ENCODE results near the gene CRABP1.
A peak's percentile ranks its signal among the peaks of the same experiment; 100 is the strongest.

The CRABP1 gene

DNA sequence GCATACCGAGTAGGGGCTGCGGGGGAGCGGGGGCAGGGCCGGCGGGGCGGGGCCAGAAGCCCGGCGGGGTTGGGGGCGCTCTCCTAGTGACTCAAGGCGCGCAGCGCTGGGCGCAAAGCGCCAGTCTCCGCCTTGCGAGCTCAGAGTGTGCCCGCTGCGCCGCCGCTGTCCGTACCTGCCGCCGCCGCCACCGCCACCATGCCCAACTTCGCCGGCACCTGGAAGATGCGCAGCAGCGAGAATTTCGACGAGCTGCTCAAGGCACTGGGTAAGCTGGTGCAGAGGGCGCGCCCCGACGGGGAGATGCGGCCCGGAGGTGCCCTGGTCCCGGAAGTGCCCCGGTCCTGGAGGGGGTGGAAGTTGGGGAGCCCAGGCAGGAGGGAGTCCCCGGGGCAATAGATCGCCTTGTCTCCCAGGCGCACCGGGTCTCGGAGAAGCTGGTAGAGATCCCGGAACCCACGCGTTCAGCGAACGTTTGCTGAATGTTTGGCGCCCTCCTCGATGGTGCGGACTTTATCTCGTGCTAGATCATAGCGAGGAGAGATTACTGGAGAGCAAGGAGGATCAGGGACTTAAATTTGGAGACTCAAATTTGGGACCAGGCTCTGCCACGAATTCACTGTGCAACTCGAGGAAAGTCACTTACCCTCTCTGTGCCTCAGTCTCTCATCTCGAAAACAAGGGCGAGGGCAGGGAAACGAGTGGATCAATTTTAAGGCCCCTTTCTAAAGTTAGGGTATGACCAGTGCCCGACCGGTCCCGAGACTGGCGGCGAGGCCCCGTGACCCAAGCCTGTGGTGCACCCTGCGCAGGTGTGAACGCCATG, at the start of gene CRABP1:
CRABP1 (plus strand) TSS at position 123 of the 826 bp plus-strand sequence; CDS start at position 199, 76 bp downstream.
- DNase-seq, result no peak

DNA sequence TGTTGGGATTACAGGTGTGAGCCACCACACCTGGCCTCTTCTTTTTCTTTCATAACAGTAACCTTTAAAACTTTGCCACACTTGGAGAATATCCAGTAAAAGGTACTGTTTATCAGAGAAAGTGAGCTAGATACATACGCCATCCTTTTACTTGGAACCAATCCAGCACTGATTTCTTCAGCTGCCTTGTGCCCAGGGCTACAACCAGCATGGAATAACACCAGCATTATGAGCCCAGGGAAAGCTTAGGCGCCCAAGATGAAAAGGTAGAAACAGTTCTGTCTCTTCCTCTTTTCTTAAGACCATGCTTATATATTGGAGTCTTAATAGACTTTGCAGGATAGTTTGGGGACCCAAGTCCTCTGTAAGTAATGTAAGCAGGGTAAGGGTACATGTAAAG, 49.1 kb upstream of the CRABP1 start:
- DNase-seq, result no peak

DNA sequence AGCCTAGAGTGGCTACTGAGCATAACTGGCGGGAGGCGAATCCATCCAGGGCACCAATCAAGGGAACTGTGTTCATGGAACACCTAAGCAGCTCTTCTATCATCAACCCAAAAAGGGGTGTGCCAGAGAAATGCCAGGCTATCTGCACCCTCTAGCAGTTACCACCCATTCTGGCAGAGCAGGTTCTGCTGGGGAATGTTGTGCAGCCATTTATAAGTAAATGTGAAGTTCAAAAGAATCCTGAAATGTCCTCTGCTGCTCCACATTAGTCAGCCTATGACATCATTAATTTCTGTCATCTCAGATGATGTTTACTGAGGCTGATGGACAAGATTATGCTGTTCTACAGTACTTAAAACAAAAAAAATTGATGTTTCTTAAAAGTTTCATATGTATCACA, 48.5 kb upstream of the CRABP1 start:
- DNase-seq, result no peak

DNA sequence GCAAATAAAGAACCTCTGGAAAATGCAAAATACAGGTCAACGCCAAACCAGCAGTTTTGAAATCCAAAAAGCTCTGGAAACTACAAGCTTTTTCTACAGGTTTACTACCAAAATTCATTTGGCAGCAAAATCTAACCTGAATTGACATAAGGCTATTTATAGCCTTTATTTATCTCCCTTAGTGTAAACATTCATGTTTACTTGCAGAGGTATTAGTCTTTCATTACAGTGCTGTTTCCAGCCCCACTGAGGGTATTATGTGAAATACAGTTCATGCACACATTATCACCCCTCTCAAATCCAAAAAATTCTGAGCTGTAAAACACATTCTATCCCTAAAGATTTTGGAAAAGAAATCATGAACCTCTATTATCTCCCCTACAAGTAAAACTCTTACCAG, 47.9 kb upstream of the CRABP1 start:
- no peak for DNase-seq

DNA sequence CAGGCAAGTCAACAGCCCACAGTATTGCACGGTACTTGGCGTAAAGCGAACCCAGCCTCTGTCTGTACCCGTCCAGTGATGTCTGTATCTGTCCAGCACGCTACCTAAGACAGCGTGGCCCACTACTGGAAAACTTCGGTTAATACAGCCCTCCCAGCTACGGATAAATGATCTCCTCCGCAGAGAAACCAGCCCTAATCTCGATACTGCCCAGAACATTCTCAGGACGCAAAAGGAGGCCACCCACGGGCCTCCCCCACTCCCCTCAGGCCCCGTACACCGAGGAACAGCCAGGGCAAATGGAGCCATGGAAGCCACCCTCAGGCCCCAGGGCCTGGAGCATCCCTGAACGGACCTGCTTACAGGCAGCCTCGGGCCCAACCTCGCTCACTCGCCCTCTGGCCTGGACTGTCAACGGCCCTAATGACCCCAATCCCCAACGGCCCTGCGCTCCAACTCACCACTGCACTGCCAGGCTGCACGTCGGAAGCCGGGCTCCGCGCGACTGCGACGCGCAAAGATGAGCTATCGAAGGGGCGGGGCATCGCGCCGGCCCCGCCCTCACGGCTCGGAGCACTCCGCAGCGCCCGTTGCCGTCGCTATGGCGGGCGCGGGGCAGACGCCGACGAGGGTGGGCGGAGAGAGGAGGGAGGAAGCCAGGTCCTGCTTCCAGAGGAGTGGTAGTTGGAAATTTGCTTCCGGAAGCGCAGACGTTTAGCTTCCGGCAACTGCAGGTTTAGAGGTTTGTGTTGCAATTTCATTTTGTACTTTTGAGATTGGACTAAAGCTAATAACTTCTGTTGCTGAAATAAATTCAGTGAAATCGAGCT, 40.8 kb upstream of the CRABP1 start, which contains the start of gene SKIC8:
SKIC8 (minus strand) TSS at position 509 of the 830 bp plus-strand sequence. CDS start 3,923 bp downstream, outside the sequence.
- peak; percentile 96 for DNase-seq

DNA sequence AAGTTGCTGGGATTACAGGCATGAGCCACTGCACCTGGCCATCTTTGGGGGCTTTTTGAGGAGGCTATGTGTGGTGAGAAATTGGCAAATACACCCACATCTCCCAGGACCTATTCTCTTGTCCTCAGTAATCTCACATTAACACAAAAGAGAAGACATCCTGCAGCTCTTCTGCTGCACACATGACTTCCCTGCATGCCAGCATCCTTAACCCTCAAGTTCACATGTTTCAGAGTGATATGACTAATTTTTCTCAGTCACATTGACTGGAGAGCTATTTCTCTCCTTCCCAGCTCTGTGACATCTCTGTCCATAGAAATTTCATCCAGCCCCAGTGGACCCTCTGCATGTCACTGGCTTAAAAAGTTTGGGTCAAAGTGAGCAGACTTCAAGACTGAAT, 38.8 kb upstream of the CRABP1 start:
- no peak for DNase-seq

DNA sequence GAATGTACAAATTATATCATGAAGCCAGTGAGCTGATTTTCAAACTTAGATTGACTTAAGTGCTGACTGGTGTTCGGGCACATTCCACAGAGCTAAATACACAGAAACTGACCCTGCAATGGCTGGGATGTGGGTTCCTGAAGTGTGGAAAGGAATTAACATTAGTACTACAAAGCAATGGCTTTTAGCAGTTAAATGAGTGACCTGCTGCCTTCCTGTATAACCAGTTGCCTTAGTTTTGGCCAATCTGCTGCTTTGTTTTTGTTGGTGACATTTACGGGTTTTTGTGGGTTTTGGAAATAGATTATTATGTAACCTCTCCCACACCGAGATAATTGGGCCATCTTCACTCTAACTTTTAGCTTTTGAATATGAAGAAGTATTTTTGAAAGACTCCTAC, 38.3 kb upstream of the CRABP1 start:
- no peak for DNase-seq

DNA sequence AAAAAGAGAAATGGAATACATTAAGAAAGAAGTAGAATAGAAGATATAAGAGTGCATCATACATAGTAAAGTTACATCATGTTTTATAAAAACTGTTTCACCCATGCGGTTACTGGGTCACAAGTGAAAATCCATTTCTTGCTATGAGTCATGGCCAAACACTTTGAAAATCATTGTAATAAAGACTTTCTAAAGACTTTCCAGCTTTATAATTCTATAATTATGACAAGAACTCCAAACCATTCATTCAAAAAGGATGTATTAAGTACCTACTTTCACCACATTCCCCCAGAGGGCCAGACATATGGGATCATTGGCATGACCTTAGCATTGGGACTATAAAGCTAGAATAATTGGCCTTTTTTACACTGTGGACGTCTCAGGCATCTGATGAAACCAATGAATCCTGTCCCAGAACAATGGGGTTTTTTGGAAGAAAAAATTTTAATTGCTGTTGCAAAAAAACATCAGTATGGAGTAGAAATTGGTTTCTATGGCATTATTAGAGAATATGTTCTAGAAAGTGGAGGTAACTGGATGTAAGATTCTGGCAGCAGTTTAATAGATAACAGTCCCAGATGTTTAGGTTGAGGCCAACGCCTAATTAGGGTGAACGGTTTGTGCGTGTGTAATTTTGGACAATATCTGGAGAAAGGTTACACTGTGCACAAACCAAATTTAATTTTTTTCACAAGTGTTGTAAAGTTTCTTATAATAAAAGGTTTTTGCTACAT, 37.4 kb upstream of the CRABP1 start:
- no peak for DNase-seq

DNA sequence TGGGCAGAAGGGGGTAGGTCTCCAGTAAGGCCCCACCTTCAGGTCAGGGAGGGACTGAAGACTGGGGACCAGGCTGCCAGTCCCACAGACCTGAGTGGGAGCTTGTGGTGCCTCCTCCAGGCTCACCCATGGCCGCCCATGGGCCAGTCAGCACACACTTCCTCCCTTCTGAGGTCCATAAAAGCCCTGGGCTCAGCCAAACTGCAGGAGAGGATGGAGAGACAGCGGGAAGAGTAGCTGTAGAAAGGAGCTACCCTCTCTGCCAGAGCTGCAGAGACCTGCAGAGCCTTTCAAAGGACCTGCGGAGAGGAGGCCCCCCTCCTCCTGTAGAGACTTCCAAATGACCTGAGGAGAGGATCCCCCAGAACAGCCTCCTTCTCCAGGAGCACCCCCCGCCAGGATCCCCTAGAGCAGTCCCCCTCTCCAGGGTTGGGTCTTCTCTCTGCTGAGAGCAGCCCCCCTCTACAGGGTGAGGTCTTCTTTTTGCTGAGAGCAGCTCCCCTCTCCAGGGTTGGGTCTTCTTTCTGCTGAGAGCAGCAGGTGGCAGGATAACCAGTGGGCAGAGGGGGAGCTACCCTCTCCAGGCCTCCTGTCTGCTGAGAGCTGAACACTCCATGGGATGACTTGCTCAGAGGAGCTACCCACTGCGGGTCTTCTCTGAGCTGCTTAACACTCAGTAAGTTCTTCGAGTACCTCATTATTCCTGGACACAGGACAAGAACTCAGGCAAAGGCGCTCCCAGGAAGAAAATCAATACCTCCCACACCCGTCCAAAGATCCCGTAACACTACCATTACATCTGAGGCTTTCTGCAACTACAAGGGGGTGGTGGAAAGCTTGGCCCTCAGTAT, 35.7 kb upstream of the CRABP1 start:
- DNase-seq, result no peak

DNA sequence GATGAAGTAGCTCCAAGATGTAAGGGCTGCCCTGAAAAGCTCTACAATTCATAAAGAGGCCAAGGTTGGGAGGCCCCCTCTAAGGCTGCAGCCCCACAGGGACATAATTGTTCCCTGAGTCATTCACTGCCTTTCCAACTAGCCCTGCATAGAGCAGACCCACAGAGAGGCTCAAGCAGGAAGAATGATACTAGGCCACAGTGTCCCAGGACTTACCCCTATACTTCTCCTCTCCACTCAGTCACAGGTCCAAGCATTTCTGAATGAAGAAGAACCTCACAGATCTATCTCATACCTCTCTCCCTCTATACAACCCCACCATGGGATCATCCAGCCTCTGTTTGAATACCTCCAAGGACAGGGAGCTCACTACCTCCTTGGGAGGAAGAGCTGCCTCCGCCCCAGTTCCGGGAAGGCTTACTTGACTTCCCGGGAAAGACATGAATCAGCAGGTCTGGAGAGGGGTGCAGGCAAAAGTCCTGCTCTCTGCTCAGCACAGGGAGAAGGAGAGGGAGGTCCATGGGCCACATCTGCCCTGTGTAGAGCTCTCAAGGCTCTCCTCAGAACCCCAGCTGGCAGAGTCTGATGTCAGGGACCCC, 33.9 kb upstream of the CRABP1 start:
- DNase-seq, result no peak

DNA sequence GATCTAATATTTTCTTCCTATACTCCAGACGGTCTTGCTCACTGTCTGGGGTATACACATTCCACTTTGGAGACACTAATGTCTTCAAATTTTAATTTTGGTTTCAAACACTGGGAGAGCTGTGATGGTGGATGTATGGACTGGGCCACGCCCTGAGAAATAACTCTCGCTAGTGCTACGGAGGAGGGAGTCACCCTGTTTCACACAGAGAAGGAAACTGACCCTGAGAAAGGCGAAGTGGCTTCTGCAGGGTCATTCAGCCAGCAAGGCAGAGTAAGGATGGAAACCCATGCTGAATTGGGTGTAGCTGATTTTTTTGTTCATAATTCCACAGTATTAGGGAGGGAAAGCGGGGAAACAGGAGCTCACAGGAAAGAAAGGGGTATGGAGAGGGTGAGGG, 32.2 kb upstream of the CRABP1 start:
- no peak for DNase-seq

DNA sequence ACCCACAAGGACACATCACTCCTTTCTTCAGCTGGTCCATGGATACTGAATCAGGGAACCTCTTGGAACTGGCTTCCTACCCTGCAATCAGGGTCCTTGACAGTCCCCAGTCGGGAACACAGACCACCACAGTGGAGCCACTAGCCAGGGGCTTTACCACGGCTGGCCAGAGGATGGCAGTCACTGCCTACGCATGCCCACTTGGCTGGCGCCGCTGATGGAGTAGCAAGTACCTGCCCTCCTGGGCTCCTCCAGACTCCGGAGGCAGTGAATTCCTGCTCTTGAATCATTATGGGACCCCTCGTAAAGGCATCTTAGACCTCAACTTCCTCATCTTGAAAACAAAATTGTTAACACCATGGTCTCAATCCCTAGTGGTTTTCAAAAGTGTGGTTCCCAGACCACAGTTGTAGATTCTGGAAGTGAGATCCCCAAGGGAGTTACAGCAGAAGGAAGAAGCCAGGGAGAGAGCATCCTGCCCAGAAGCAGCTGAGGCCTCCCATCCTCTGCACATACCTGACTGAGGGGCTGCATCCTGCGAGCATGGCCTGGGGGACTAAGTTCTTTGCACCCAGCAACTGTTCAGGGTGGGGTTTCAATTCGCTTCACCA, 31.6 kb upstream of the CRABP1 start:
- DNase-seq, result peak; percentile 85

DNA sequence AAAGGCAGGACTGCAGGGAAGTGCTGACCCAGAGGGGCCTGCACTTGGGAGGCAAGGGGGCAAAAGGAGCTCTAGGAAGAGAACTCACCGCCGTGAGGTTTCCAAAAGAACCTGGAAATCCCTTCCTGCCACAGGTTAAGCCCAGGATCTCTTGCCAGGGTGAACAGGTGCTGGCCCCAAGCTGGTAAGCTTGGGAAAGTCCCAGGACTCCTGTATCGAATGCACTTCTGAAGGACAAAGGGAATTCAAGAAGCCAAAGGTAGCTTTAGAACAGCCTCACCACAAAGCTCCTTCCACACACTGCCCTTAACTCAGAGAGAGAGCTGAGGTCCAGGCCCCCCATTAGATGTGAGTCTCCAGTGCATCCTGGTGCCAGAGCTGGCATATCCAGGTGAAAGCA, 28.9 kb upstream of the CRABP1 start:
- DNase-seq, result no peak

DNA sequence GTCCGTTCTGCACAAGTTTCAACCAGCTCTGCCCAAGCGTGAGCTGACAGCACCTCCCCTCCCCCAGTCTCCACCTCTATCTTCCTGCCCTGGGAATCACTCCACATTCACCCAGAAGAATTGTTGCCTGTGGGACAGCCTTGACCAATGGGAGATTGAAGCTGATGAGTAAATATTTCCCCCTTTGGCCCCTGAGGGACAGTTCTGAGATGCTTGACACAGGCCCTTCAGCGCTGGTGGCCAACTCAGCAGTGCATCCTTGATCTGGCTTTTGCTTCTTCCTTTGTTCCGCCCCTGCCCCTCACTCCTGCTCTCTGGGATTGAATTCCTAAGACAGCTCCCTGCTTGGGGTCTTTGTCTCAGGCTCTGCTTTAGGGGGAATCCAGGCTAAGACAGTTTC, 27.6 kb upstream of the CRABP1 start:
- no peak for DNase-seq

DNA sequence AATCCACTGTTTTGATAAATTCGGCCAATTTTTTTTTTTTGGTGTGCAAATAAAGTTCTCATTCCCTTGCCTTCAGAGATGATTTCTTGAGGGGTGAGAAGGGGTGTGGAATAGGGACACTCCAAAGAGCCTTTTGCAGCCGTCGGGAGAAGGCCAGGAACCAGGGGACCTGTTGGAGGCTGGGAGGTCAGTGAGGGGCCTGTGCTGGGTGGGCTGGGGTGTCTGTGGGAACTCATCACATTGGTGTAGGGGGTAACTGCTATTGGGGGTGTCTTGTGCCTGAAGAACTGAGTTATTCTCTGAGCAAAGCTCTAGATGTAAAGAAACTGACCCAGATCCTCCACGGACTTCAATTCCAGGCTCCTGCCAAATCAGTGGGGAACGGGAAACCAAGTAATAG, 27.2 kb upstream of the CRABP1 start:
- DNase-seq, result no peak

DNA sequence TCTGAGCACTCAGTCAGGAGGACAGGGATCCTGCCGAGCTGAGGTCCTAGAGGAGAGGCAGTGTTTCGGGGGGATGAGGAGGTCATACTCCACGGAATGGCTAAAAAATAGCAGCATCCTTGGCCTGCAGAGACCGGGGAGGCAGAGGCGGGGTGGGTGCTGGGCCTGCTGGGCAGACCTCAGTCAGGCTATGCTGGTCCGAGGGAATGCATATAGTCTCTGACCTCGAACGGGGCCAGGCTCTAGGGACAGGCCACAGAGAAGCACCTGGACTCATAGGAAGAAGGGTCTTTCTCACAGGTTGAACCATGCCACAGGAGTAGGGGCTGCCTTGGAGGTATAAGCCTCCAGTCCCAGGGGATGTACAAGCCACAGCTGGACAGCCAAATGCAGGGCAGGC, 26.8 kb upstream of the CRABP1 start:
- no peak for DNase-seq

DNA sequence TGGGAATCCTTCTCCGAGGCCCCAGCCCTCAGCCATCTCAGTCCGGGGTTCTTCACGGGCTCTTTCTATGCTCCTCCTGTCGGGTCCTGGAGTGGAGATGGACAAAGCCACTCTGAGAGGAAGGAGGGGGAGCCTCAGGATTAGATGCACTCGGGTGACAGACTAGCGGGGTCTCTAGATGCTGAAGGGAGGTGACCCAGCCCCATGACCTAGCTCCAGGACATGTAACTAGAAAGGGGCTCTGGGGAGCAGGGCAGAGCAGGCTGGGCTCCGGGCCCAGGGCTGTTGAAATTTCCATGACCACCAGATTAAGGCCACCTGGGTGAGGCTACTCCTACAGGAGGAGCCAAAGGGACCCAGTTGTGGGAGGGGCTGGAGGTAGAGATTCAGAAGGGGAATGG, 26.0 kb upstream of the CRABP1 start:
- no peak for DNase-seq

DNA sequence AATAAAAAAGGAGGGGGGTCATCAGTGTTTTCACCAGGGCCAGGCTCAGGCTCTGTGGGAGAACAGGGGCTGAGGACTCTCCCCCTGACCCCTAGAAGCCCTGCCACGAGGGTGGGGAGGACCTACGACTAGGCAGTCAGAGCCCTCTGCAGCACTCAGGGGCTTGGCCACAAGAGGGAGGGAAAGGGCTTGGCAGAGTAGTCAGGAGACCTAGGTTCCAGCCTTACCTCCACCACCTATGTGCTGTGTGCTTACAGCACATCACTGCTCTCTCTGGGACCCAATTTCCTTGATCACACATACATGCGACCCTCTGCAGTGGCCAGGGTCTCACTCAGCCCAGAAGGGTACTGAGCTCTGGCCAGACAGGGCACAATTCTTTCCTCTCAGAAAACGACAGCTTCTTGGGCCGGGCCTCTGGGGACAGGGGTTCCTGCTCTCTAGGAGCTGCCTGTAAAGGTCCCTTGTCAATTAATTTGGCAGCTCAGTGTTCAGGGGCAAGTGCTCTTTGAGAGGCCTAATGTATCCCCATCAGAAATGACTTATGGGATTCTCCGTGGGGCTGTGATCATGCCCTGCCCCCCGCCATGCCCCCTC, 24.4 kb upstream of the CRABP1 start:
- no peak for DNase-seq

DNA sequence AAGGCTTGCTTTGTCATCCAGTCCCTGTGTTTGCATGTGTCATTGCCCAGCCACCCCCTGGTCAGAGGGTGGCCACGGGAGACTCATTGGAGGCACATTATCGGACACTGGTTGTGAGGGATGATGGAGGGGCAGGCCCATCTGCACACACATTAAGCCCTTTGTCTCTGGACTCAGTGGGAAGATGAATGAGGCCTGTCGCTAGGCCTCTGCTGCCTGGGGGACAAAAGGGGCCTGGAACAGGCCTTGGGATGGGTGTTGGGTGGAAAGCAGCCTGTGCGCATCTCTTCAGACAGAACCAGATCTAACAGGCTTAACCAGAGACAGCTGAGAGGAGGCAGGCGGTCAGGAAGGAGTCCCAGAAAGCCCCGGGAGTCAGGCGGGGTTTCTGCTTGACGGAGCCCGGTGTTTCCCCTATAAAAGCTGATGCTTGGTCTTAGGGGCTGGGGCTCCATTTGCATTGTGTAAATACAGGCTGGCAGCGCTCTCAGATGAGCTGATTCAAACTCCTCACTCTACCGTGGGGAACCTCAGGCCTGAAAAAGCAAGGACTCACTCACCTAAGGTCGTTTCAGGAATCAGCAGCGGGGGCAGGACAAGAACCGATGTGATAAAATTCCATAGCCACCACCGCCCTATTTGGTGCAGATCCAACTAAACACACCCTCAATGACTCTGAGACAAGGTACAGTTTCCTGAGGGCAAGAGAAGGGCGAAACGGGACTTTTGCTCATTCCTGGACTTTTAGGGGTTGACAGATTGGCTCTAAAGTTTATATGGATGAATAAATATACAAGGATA, 23.7 kb upstream of the CRABP1 start:
- no peak for DNase-seq
